Left hindlimb (tissue), 1 donor: Measurements from ENCODE around the gene TRDN.
"Not testable (repeated sequence)": the region's sequence is repeated elsewhere in the genome, so short reads cannot be mapped to it uniquely, and the experiment has no call there.

Experiments
- DNase-seq: peaks from one replicate; pipeline ENCODE4 v3.0.0-alpha.2; 2018

The TRDN gene

GRCh38 chr6:123562264-123562663 lies 74.5 kb downstream of the TRDN start:
- DNase-seq: no peak

GRCh38 chr6:123559816-123560215 lies 76.9 kb downstream of the TRDN start:
- DNase-seq: not testable (repeated sequence)

GRCh38 chr6:123557474-123557873 lies 79.3 kb downstream of the TRDN start:
- not testable (repeated sequence) for DNase-seq

GRCh38 chr6:123551939-123552707 lies 84.6 kb downstream of the TRDN start:
- no peak for DNase-seq

GRCh38 chr6:123550052-123550617 lies 86.6 kb downstream of the TRDN start:
- no peak for DNase-seq

- no peak for DNase-seq
Observed at GRCh38 chr6:123549476-123549875, 87.3 kb downstream of the TRDN start.

- no peak for DNase-seq
Observed at GRCh38 chr6:123547216-123547978, 89.4 kb downstream of the TRDN start.

- DNase-seq: no peak
Observed at GRCh38 chr6:123546537-123546936, 90.2 kb downstream of the TRDN start.

GRCh38 chr6:123541462-123541861 lies 95.3 kb downstream of the TRDN start:
- no peak for DNase-seq

- no peak for DNase-seq
Observed at GRCh38 chr6:123533862-123534648, 102.7 kb downstream of the TRDN start.

- no peak for DNase-seq
Observed at GRCh38 chr6:123529843-123530242, 106.9 kb downstream of the TRDN start.

- DNase-seq: no peak
Observed at GRCh38 chr6:123529058-123529457, 107.7 kb downstream of the TRDN start.

- no peak for DNase-seq
Observed at GRCh38 chr6:123527406-123527805, 109.3 kb downstream of the TRDN start.

GRCh38 chr6:123526128-123526527 lies 110.6 kb downstream of the TRDN start:
- no peak for DNase-seq

- DNase-seq: no peak
Observed at GRCh38 chr6:123524781-123525180, 112.0 kb downstream of the TRDN start.

GRCh38 chr6:123520217-123520616 lies 116.5 kb downstream of the TRDN start:
- DNase-seq: no peak

GRCh38 chr6:123519189-123519505 lies 117.6 kb downstream of the TRDN start:
- DNase-seq: no peak

- DNase-seq: no peak
Observed at GRCh38 chr6:123518441-123519188, 118.1 kb downstream of the TRDN start.

- DNase-seq: no peak
Observed at GRCh38 chr6:123515715-123516114, 121.0 kb downstream of the TRDN start.

- no peak for DNase-seq
Observed at GRCh38 chr6:123509112-123509511, 127.6 kb downstream of the TRDN start.

- DNase-seq: no peak
Observed at GRCh38 chr6:123508290-123508689, 128.5 kb downstream of the TRDN start.

- DNase-seq: no peak
Observed at GRCh38 chr6:123507582-123507981, 129.2 kb downstream of the TRDN start.

GRCh38 chr6:123503619-123504018 lies 133.1 kb downstream of the TRDN start:
- DNase-seq: no peak
